Retinal pigment epithelial cell (primary cell): Measurements from ENCODE around the gene SLC19A2.

Source experiments
- DNase-seq: peaks from one replicate; pipeline ENCODE4 v3.0.0-alpha.2; 2010; ENCODE audit warnings: low read depth
- H3K4me3 ChIP-seq: 2 replicates; pipeline ENCODE4 v1.5.1; 2011; ENCODE audit warnings: mild to moderate bottlenecking, low read length, control low read depth, moderate library complexity
- TF ChIP-seq, protein P1 (sequence below): conservative IDR thresholded peaks from 2 replicates; pipeline ENCODE4 v1.5.1; 2011; ENCODE audit warnings: low read depth, low read length, control low read depth, inconsistent platforms

SLC19A2 gene

GRCh38 chr1:169527451-169528214 is 41.9 kb upstream of the SLC19A2 start:
- H3K4me3 ChIP-seq = no peak overlapping the region
- no peak for DNase-seq
- TF ChIP-seq, protein P1, sequence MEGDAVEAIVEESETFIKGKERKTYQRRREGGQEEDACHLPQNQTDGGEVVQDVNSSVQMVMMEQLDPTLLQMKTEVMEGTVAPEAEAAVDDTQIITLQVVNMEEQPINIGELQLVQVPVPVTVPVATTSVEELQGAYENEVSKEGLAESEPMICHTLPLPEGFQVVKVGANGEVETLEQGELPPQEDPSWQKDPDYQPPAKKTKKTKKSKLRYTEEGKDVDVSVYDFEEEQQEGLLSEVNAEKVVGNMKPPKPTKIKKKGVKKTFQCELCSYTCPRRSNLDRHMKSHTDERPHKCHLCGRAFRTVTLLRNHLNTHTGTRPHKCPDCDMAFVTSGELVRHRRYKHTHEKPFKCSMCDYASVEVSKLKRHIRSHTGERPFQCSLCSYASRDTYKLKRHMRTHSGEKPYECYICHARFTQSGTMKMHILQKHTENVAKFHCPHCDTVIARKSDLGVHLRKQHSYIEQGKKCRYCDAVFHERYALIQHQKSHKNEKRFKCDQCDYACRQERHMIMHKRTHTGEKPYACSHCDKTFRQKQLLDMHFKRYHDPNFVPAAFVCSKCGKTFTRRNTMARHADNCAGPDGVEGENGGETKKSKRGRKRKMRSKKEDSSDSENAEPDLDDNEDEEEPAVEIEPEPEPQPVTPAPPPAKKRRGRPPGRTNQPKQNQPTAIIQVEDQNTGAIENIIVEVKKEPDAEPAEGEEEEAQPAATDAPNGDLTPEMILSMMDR = no peak

DNA sequence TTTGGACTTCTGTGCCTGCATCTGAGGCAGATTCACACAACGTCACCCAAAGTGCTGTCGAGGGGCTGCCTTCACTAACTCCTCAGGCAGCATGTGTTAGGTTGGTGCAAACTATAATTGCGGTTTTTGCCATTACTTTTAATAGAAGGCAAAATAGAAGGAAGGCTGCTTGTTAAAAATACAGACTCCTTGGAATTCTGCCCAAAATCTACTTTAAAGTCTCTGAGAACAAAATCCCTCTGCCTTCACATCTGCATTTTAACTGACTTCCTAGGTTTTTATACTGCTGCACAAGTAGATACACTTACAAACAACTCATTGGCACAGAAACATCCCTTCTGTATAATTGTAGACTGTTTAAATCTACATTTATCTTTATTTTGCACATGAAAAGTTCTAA is 41.3 kb upstream of the SLC19A2 start:
- no peak for DNase-seq
- TF ChIP-seq, protein P1 = no peak
- H3K4me3 ChIP-seq = no peak overlapping the region

DNA sequence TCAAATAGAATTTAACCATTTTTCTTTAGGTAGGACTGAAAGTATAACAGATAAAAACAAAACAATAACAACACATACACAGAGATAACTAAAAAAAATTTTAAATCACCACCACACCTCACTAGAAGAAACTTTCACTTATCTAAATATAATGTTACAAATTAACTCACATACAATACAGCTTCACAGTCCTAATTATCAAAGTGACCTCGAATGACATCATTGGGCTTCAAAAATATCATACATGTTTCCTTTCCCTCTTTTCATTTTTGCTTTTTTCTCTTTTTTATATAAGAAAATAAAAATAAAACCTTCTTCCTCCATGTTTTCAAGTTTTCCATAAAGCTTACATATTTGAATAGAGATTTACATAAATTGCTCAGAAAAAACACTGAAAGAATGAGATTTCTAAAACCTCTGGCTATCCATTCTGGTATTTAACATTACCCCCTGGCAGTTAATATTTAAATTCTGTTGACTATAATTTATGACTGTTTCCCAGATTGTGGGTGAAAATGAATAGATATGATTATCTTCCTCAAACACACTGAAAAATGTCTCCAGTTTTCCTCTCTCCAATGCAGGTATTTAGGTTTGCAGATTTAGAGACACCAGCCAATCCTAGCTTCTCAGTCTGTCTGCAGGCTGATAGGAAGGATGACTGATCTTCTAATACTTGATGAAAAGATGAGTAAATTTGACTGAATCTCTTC is 40.5 kb upstream of the SLC19A2 start:
- TF ChIP-seq, protein P1 = no peak
- no peak overlapping the region for H3K4me3 ChIP-seq
- DNase-seq = no peak

DNA sequence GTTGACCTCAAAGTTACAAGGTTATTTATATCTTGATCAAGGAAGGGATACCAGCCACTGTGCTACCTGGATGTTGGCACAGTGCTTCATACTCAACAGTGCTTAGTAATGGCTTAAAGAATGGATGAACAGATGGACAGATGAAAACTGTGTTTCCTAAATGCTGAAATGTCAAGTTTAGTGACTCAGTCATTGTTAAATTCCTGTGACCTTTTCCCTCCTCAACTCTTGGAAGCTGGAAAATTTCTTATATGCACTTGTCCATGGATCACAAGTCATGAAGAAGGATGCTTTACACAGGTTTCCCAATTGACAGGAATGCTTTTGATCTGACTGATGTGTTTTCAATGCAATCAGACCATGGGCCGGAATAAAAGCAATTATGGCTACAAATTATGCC is 39.6 kb upstream of the SLC19A2 start:
- H3K4me3 ChIP-seq = no peak overlapping the region
- no peak for DNase-seq
- TF ChIP-seq, protein P1 = no peak

DNA sequence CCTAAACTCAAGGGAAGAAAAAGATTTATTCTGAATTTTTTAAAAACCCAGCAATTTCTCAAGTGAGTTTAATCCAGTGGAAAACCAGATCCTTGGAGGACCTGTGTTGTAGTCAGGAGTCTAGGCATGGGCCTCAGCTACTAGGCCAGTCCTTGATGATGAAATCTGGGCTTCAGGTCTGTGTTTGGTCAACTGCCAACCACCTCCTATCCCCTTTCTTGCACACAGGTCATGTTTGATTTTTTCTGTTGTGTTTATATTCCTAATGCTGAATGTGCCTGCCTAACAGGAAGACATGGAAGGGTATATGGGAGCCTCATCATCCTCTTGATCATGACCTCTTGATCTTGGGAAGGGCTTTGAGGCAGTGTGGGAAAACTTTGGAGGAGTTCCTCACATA is 38.2 kb upstream of the SLC19A2 start:
- DNase-seq = no peak
- TF ChIP-seq, protein P1 = no peak
- H3K4me3 ChIP-seq = no peak overlapping the region

GRCh38 chr1:169521226-169521625 is 35.5 kb upstream of the SLC19A2 start:
- no peak for DNase-seq
- TF ChIP-seq, protein P1 = no peak
- no peak overlapping the region for H3K4me3 ChIP-seq
